GM18502 (cell line): ENCODE data around the gene IDUA.
"Not testable (repeated sequence)": the region's sequence is repeated elsewhere in the genome, so short reads cannot be mapped to it uniquely, and the experiment has no call there.

Experiments
- ATAC-seq: cut with Tn5 transposase; IDR thresholded peaks from one replicate; pipeline ENCODE4 v1.9.1; 2021; ENCODE audit warnings: mild to moderate bottlenecking; ENCODE audit not compliant: unreplicated experiment, poor library complexity

The IDUA gene

GRCh38 chr4:986879-987623 lies at the start of gene IDUA:
Gene IDUA, plus strand, starts transcription at chr4:987044. Its CDS starts 41 bp downstream, at chr4:987085.
- peak; percentile 78 for ATAC-seq

DNA sequence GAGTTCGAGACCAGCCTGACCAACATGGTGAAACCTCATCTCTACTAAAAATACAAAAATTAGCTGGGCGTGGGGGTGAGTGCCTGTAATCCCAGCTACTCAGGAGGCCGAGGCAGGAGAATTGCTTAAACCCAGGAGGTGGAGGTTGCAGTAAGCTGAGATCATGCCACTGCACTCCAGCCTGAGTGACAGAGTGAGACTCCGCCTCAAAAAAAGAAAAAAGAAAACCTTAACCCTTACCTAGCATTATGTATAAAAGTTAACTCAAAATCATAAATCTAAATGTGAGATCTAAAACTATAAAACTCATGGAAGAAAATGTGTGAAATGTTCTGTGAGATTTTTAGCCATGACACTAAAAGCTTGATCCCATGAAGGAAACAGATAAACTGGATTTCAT lies 47.3 kb upstream of the IDUA start:
- ATAC-seq: not testable (repeated sequence)

- no peak for ATAC-seq
Measured at GRCh38 chr4:945274-946102, 41.4 kb upstream of the IDUA start.

- ATAC-seq: no peak
Measured at GRCh38 chr4:946103-946450, 40.8 kb upstream of the IDUA start.

DNA sequence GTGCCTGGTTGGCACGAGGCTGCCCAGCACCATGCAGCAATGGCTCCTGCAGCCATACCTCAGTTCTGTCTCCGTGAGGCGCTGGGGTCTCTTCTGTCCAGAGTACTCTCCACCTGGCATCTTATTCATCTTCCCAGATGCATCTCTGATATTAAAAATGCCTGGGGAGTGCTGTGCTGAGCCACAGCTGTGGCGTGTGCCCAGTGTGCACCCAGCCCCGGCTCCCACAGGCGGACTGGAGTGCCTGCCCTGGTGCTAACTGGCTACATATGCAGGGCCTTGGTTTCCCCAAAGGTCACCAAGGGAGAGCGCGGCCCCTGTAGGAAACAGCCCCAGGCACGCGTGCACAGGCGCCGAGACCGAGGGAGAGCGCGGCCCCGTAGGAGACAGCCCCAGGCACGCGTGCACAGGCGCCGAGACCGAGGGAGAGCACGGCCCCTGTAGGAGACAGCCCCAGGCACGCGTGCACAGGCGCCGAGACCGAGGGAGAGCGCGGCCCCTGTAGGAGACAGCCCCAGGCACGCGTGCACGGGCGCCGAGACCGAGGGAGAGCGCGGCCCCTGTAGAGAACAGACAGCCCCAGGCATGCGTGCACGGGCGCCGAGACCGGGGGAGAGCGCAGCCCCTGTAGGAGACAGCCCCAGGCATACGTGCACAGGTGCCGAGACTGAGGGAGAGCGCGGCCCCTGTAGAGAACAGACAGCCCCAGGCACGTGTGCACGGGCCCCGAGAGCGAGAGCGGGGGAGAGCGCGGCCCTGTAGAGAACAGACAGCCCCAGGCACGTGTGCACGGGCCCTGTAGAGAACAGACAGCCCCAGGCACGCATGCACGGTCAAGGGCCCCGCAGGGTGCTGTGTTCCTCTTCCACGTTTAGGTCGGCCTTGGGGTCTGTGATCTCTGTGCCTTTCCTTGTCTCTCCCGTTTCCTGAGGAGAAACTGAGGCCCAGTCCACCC lies 40.0 kb upstream of the IDUA start:
- no peak for ATAC-seq

GRCh38 chr4:947491-947971 lies 39.3 kb upstream of the IDUA start:
- no peak for ATAC-seq

GRCh38 chr4:948101-948935 lies 38.5 kb upstream of the IDUA start:
- no peak for ATAC-seq

GRCh38 chr4:948936-949300 lies 37.9 kb upstream of the IDUA start:
- no peak for ATAC-seq

DNA sequence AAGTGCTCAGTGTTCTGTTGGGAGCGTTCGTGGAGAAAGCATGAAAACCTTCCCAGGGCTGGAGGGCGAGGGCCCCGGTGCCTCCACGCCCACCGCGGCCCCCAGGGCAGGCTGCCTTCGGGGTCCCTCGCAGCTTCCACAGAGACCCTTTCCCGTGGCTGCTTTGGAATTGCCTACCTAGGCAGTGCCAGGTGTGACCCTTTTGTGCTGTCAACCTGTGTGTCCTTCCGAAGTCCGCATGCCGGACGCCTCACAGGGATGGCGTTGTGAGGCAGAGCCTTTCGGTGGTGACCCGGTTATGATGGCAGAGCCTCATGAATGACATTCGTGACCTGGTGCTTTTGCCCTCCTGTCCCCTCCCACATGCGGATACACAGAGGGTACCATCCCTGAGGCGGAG lies 37.2 kb upstream of the IDUA start:
- ATAC-seq: no peak

- ATAC-seq: no peak
Measured at GRCh38 chr4:950136-951020, 36.5 kb upstream of the IDUA start.

DNA sequence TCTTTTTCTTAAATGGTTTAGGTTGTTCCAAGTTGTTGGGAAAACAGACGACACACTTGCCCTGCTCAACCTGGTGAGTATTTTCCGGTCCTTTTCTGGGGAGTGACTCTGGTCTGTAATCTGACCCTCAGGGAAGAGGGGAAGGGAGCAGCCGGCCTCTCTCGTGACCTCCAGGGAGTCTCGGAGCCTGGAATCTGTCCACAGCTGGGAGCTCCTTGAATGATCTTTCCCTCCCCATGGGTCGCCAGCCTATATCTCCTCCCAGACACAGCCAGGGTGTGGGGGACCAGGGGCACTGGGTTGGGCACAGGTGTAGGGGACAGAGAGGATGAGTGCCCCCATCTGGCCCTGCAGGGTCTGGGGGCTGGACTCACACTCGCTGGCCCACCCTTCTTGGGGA lies 35.7 kb upstream of the IDUA start:
- ATAC-seq: no peak

DNA sequence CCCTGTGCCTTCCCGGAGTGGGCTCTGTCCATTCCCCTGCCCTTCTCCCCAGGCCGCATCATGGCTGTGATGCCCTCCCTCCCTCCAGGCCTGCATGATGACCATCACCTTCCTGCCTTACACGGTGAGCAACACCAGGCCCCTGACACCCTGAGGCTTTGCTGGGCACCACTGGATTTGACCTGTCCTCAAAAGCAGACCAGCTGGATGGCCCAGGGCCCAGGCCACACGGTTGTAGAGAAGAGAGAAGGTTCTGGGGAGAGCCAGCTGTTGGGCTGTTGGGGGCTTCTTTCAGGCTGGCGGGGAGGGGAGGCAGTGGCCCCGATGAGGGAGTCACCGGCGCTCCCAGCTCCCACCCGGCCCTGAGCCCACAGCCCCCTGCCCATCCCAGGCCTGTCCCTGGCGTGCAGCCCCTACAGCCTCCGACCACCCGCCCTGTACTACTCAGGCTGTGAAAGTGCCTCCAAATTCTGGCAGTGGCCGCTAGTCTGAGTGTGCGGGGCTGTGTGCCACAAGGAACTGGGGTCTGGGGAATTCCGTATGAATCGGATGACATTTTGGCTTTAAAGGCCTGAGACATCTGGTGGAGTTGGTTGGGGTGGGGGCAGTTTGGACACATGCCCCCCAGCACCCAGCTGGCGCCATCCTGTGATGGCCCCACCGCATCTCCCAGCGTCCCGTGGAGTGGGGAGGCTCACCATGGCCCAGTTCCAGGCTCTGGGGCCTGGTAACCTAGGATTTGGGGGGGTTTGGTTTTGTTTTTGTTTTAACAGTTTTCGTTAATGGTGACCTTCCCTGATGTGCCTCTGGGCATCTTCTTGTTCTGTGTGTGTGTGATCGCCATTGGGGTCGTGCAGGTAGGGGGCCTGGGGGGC lies 35.0 kb upstream of the IDUA start:
- no peak for ATAC-seq

GRCh38 chr4:952881-953573 lies 33.8 kb upstream of the IDUA start:
- ATAC-seq: no peak

DNA sequence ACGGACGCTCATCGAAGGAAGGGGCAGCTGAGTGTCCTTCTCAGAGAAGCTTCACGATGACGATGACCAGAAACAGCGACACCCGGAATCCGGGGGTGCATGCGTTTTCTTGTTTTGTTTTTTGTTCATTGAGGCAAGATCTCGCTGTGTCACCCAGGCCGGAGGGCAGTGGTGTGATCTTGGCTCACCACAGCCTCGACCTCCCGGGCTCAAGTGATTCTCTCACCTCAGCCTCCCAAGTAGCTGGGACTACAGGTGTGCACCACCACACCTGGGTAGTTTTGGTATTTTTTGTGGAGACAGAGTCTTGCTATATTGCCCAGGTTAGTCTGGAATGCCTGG lies 33.3 kb upstream of the IDUA start:
- ATAC-seq: no peak

- ATAC-seq: no peak
Measured at GRCh38 chr4:954211-955020, 32.4 kb upstream of the IDUA start.

GRCh38 chr4:955161-955921 lies 31.5 kb upstream of the IDUA start:
- ATAC-seq: no peak
